IMR-90 (cell line): Measurements from ENCODE around the gene PROCA1. TPM values are rescaled to one million over a fixed set of nuclear protein-coding genes. Genes with fewer than 3 reads are reported as not detected.

Experiments
- ATAC-seq: fragments of 200-7000 bp; cut with Tn5 transposase; 2 replicates; pipeline ENCODE4 v1.9.1; 2020; ENCODE audit warnings: low read depth, mild to moderate bottlenecking, moderate library complexity
- BruUV-seq: library from RNA; stranded (reverse); fragments of 400-500 nt; replicated peaks from 2 replicates; lab custom pipeline; 2021; lab: Mats Ljungman, UMichigan
- CTCF ChIA-PET: fragments of 300-600 bp; formaldehyde crosslinking; extraction: SDS; loops from one replicate; lab custom pipeline; 2021; ENCODE audit warnings: antibody characterized with exemption; lab: Yijun Ruan, JAX
- POLR2A ChIA-PET: fragments of 300-600 bp; sonication (Branson Sonifier 250); formaldehyde crosslinking; loops from one replicate; lab custom pipeline; 2022; ENCODE audit warnings: antibody characterized with exemption; ENCODE audit not compliant: unreplicated experiment; lab: Charles Lee
- DNase-seq: peaks from one replicate; pipeline ENCODE4 v3.0.0; 2013
- H2AFZ ChIP-seq: replicated peaks from 2 replicates; pipeline ENCODE3; 2013; ENCODE audit warnings: low read length, mild to moderate bottlenecking; ENCODE audit not compliant: poor library complexity
- H2AK5ac ChIP-seq: 2 replicates; pipeline ENCODE4 v1.6.1; 2013; ENCODE audit warnings: low read depth, low read length, inconsistent platforms
- H2AK9ac ChIP-seq: replicated peaks from 2 replicates; pipeline ENCODE3; 2013; ENCODE audit warnings: mild to moderate bottlenecking, low read depth, low read length, moderate library complexity; ENCODE audit not compliant: poor library complexity
- H2BK120ac ChIP-seq: 2 replicates; pipeline ENCODE4 v1.6.1; 2013; ENCODE audit warnings: low read depth, low read length, inconsistent platforms
- H2BK15ac ChIP-seq: 3 replicates; pipeline ENCODE4 v1.6.1; 2013; ENCODE audit warnings: low read depth, low read length, inconsistent platforms
- H2BK20ac ChIP-seq: 2 replicates; pipeline ENCODE4 v1.6.1; 2013; ENCODE audit warnings: low read depth, mild to moderate bottlenecking, inconsistent platforms, low read length, moderate library complexity
- H2BK5ac ChIP-seq: 2 replicates; pipeline ENCODE4 v1.6.1; 2013; ENCODE audit warnings: mild to moderate bottlenecking, low read depth, low read length, inconsistent platforms; ENCODE audit not compliant: poor library complexity, severe bottlenecking
- H3K14ac ChIP-seq: replicated peaks from 2 replicates; pipeline ENCODE4 v1.6.1; 2013; ENCODE audit warnings: low read depth, low read length, inconsistent platforms
- H3K18ac ChIP-seq: 2 replicates; pipeline ENCODE4 v1.6.1; 2013; ENCODE audit warnings: low read depth, low read length, control low read depth
- H3K23ac ChIP-seq: 2 replicates; pipeline ENCODE4 v1.6.1; 2013; ENCODE audit warnings: low read depth, low read length, inconsistent platforms
- H3K27ac ChIP-seq: 2 replicates; pipeline ENCODE4 v1.5.1; 2013; ENCODE audit warnings: mild to moderate bottlenecking, control low read depth, low read length; ENCODE audit not compliant: insufficient read depth
- H3K27me3 ChIP-seq: 2 replicates; pipeline ENCODE4 v1.6.1; 2013; ENCODE audit warnings: low read length; ENCODE audit not compliant: control insufficient read depth, insufficient read depth
- H3K36me3 ChIP-seq: 2 replicates; pipeline ENCODE4 v1.6.1; 2013; ENCODE audit warnings: low read length, mixed read lengths; ENCODE audit not compliant: control insufficient read depth, insufficient read depth
- H3K4ac ChIP-seq: 2 replicates; pipeline ENCODE4 v1.6.1; 2013; ENCODE audit warnings: low read depth, low read length, inconsistent platforms
- H3K4me1 ChIP-seq: 2 replicates; pipeline ENCODE4 v1.6.1; 2013; ENCODE audit warnings: low read length, mixed read lengths; ENCODE audit not compliant: control insufficient read depth, insufficient read depth
- H3K4me2 ChIP-seq: 2 replicates; pipeline ENCODE4 v1.6.1; 2013; ENCODE audit warnings: low read depth, mild to moderate bottlenecking, control low read depth, low read length, moderate library complexity
- H3K4me3 ChIP-seq: 2 replicates; pipeline ENCODE4 v1.5.1; 2013; ENCODE audit warnings: low read depth, mild to moderate bottlenecking, control low read depth, low read length, moderate library complexity; ENCODE audit not compliant: insufficient read depth
- H3K56ac ChIP-seq: 2 replicates; pipeline ENCODE4 v1.6.1; 2013; ENCODE audit warnings: low read length, inconsistent platforms; ENCODE audit not compliant: insufficient read depth; ENCODE audit errors: extremely low read depth
- H3K79me1 ChIP-seq, 2 experiments: 2 replicates each; pipeline ENCODE4 v1.6.1; 2013; ENCODE audit warnings: low read length in 2 of 2, inconsistent platforms in 1 of 2, low read depth in 1 of 2
- H3K9ac ChIP-seq: 2 replicates; pipeline ENCODE4 v1.6.1; 2013; ENCODE audit warnings: low read depth, low read length, control low read depth
- H3K9me1 ChIP-seq: 2 replicates; pipeline ENCODE4 v1.6.1; 2013; ENCODE audit warnings: low read length, inconsistent platforms; ENCODE audit not compliant: insufficient read depth
- H3K9me3 ChIP-seq: 2 replicates; pipeline ENCODE4 v1.6.1; 2013; ENCODE audit warnings: low read length; ENCODE audit not compliant: control insufficient read depth, insufficient read depth
- H4K20me1 ChIP-seq: 2 replicates; pipeline ENCODE4 v1.6.1; 2013; ENCODE audit warnings: low read length, inconsistent platforms; ENCODE audit not compliant: insufficient read depth
- H4K5ac ChIP-seq: 2 replicates; pipeline ENCODE4 v1.6.1; 2013; ENCODE audit warnings: mild to moderate bottlenecking, low read depth, low read length, control low read depth
- H4K8ac ChIP-seq, 2 experiments: 2 replicates each; pipeline ENCODE4 v1.6.1; 2013; ENCODE audit warnings: low read depth in 2 of 2, low read length in 2 of 2, control low read depth in 1 of 2, inconsistent platforms in 1 of 2
- H4K91ac ChIP-seq: 2 replicates; pipeline ENCODE4 v1.6.1; 2013; ENCODE audit warnings: low read depth, low read length, inconsistent platforms; ENCODE audit not compliant: insufficient read depth
- BHLHE40 ChIP-seq: fragments of 150-350 bp; IDR thresholded peaks from 2 replicates; pipeline ENCODE4 v1.6.1; 2016; ENCODE audit warnings: mild to moderate bottlenecking, low read depth, low read length
- CEBPB ChIP-seq: IDR thresholded peaks from 2 replicates; pipeline ENCODE4 v1.6.1; 2012; ENCODE audit warnings: low read depth, low read length, improper control_type of control experiment
- CHD1 ChIP-seq: IDR thresholded peaks from 2 replicates; pipeline ENCODE4 v1.6.1; 2012; ENCODE audit warnings: low read depth, low read length, improper control_type of control experiment
- CTCF ChIP-seq: conservative IDR thresholded peaks from 2 replicates; pipeline ENCODE4 v1.5.1; 2012; ENCODE audit warnings: mild to moderate bottlenecking, low read depth, low read length, improper control_type of control experiment
- MAFK ChIP-seq: IDR thresholded peaks from 2 replicates; pipeline ENCODE4 v1.6.1; 2012; ENCODE audit warnings: low read depth, low read length, improper control_type of control experiment
- MAZ ChIP-seq: IDR thresholded peaks from 2 replicates; pipeline ENCODE4 v1.6.1; 2012; ENCODE audit warnings: low read depth, mild to moderate bottlenecking, low read length, improper control_type of control experiment, moderate library complexity, borderline replicate concordance
- MXI1 ChIP-seq: IDR thresholded peaks from 2 replicates; pipeline ENCODE4 v1.6.1; 2012; ENCODE audit warnings: low read depth, mild to moderate bottlenecking, low read length, moderate library complexity, borderline replicate concordance
- POLR2A ChIP-seq: IDR thresholded peaks from 2 replicates; pipeline ENCODE4 v1.6.1; 2012; ENCODE audit warnings: mild to moderate bottlenecking, low read depth, low read length
- RCOR1 ChIP-seq: IDR thresholded peaks from 2 replicates; pipeline ENCODE4 v1.6.1; 2012; ENCODE audit warnings: mild to moderate bottlenecking, low read length, improper control_type of control experiment; ENCODE audit not compliant: insufficient replicate concordance
- RFX5 ChIP-seq: IDR thresholded peaks from 2 replicates; pipeline ENCODE4 v1.8.0; 2012; ENCODE audit warnings: low read depth, mild to moderate bottlenecking, low read length, moderate library complexity
- WGBS, 2 experiments: methylation state at CpG; one replicate each; pipeline versions ENCODE4 v1.1.5 to v1.1.7; 2013; ENCODE audit warnings: missing lambda C conversion rate in 2 of 2; ENCODE audit not compliant: insufficient read length in 1 of 2; ENCODE audit errors: extremely low coverage in 2 of 2; 5-methylcytosine and 5-hydroxymethylcytosine counted together
- dilution Hi-C: fragments of 300-500 bp; cut with HindIII; formaldehyde crosslinking; loops from one replicate; pipeline ENCODE4 v1.14.3; 2018; ENCODE audit warnings: low sequenced_read_pairs; ENCODE audit not compliant: unreplicated experiment
- in situ Hi-C: fragments of 300-500 bp; cut with MboI; formaldehyde crosslinking; loops from 3 replicates; pipeline ENCODE4 v1.14.3; 2019; ENCODE audit warnings: low sequenced_read_pairs, inconsistent platforms, mixed read lengths
- intact Hi-C: fragments of 100-400 bp; cut with micrococcal nuclease; formaldehyde crosslinking; loops from 2 replicates; pipeline ENCODE4 v1.10.0; 2022
- polyA plus RNA-seq, 3 experiments: library from polyadenylated mRNA; depleted of rRNA; stranded (reverse); fragments of >200 nt; gene quantifications; 2 replicates each; pipeline ENCODE4 v1.2.3, GENCODE V29; 2012; ENCODE audit warnings: low replicate concordance in 1 of 3
- total RNA-seq: library from RNA; depleted of rRNA; stranded (reverse); fragments of >200 nt; gene quantifications from 2 replicates; pipeline ENCODE4 v1.2.3, GENCODE V29; 2012
- TF ChIP-seq, protein P1 (sequence below): fragments of 150-350 bp; IDR thresholded peaks from 2 replicates; pipeline ENCODE4 v1.6.1; 2017; ENCODE audit warnings: mild to moderate bottlenecking, antibody characterized with exemption, low read length, low read depth

The PROCA1 gene
- total and polyA plus RNA-seq, 2 of the 4 experiments (the other 2 are of a cell fraction) = 0.36 to 1.7 TPM

DNA sequence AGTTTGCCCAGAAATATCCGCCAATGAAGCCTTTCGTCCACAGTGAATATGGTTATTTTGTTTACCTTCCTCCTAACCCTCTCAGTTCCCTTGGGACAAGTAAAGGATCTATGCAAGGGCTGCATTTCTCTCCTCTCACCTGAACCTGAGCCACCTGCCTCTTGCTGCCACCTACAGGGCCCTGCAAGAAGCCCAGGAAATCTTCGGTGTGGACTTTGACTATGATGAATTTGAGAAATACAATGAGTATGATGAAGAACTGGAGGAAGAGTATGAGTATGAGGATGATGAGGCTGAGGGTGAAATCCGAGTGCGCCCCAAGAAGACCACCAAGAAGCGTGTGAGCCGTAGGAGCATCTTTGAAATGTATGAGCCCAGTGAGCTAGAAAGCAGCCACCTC lies 35.7 kb downstream of the PROCA1 start:
- peaks cover 3% of the 10 kb centered on the region; the same call in 1 of the 2 replicates for H3K9me1 ChIP-seq
- H3K9me3 ChIP-seq = no peaks in the 10 kb centered on the region
- no peak overlapping the region for H4K5ac ChIP-seq
- DNase-seq = no peak
- no peak overlapping the region for H2AK5ac ChIP-seq
- H3K4ac ChIP-seq = no peak overlapping the region
- peaks cover 76% of the 10 kb centered on the region for H3K36me3 ChIP-seq
- ATAC-seq = no peak
- POLR2A ChIA-PET = no interaction called here
- no peak overlapping the region for H3K4me3 ChIP-seq
- no peak overlapping the region for H2AFZ ChIP-seq
- WGBS, 2 experiments = no CpG with 5 or more reads among the region's 7 CpGs
- H2BK120ac ChIP-seq = no peak overlapping the region
- TF ChIP-seq RCOR1 (no peak), MXI1 (no peak), BHLHE40 (no peak), POLR2A (no peak), RFX5 (no peak), MAZ (no peak), CEBPB (no peak), CHD1 (no peak), MAFK (no peak), CTCF (no peak)
- TF ChIP-seq, protein P1, sequence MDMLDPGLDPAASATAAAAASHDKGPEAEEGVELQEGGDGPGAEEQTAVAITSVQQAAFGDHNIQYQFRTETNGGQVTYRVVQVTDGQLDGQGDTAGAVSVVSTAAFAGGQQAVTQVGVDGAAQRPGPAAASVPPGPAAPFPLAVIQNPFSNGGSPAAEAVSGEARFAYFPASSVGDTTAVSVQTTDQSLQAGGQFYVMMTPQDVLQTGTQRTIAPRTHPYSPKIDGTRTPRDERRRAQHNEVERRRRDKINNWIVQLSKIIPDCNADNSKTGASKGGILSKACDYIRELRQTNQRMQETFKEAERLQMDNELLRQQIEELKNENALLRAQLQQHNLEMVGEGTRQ = no peak
- H3K9ac ChIP-seq = no peak overlapping the region
- no peaks in the 10 kb centered on the region for H3K4me1 ChIP-seq
- no peak overlapping the region for H3K18ac ChIP-seq
- intact Hi-C loops (no loop called here), dilution Hi-C loops (no loop called here), in situ Hi-C loops (no loop called here)
- H4K91ac ChIP-seq = no peak overlapping the region
- H3K14ac ChIP-seq = no peak overlapping the region
- H3K23ac ChIP-seq = no peak overlapping the region
- H2BK20ac ChIP-seq = no peak overlapping the region
- H2BK5ac ChIP-seq = no peak overlapping the region
- no peaks in the 10 kb centered on the region for H3K27me3 ChIP-seq
- no peak overlapping the region for H2AK9ac ChIP-seq
- peaks cover 9 to 27% of the 10 kb centered on the region in 2 experiments for H3K79me1 ChIP-seq
- H2BK15ac ChIP-seq = no peak overlapping the region
- no peak overlapping the region for H3K27ac ChIP-seq
- H4K20me1 ChIP-seq = peaks cover 3% of the 10 kb centered on the region
- no peak overlapping the region for H3K56ac ChIP-seq
- no peak overlapping the region for H4K8ac ChIP-seq
- no peak overlapping the region for H3K4me2 ChIP-seq
- no TSS peak for BruUV-seq
- CTCF ChIA-PET = interaction anchor here (0.6 to 1.5 kb wide), 2 partner anchors 8 to 29 kb away, joined by 3 to 4 read pairs; no protein-coding TSS in a partner anchor
